ENCODE measurements around the gene SLC38A1.

The SLC38A1 gene

DNA sequence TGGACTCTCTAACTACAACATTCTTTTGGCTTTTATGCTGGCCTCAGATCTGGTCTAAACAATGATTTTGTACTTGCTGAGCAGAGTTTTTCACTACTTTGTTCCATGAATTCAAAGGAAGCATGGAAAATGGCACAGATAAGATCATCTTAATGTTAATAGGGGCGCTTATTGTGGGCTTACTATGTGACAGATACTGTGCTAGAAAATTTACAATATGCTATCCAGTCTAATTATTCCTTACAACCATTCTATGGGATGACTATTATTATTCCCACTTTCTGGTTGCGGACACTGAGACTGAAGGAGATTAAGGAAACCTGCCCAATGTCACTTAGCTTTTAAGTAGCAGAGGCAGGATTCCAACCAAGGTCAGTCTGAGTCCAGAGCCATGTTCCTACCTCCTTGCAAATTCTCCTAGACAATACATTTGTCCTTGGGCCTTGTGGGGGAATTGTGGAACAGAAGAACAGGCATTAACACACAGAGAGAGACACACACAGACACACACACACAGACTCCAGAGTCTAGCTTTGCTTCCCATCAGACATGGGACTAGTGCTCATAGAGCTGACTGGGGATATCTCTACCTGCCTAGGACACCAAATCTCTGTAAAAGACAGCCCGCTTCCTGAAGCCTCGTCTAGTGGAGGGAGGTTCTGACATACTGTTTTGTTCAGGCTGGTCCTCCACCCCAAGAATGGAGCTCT, 107.7 kb downstream of the SLC38A1 start:
- DNase-seq = no peak

- no peak for DNase-seq
Observed at GRCh38 chr12:46160101-46160980, 108.5 kb downstream of the SLC38A1 start.

DNA sequence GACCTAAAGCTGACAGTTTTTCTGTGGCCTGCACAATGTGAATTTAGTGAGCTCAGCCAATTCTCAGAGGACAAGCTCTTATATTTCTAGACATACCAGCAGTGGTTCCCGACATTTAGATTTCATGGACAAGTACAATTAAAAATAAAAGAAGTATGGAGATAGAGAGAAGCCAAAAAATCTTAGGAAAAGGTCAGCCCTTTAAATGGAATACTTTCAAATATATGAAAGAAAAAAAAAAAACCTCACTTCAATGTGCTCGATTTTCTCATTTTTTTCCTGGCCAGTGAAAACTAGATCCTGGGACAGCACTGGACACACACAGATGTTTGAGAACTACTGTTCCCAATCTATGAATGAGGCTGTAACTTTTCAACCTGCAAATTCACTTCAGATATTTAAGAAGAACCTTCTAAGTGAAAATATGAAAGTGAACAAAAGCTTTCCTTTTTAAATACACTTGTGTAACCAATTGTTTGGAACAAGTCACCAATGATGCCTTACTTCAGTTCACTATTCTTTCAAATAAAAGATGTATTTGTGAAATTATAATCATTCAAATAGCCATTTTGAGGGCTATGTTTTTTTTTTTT, 109.4 kb downstream of the SLC38A1 start:
- no peak for DNase-seq

- no peak for DNase-seq
Observed at GRCh38 chr12:46158501-46158900, 110.3 kb downstream of the SLC38A1 start.

DNA sequence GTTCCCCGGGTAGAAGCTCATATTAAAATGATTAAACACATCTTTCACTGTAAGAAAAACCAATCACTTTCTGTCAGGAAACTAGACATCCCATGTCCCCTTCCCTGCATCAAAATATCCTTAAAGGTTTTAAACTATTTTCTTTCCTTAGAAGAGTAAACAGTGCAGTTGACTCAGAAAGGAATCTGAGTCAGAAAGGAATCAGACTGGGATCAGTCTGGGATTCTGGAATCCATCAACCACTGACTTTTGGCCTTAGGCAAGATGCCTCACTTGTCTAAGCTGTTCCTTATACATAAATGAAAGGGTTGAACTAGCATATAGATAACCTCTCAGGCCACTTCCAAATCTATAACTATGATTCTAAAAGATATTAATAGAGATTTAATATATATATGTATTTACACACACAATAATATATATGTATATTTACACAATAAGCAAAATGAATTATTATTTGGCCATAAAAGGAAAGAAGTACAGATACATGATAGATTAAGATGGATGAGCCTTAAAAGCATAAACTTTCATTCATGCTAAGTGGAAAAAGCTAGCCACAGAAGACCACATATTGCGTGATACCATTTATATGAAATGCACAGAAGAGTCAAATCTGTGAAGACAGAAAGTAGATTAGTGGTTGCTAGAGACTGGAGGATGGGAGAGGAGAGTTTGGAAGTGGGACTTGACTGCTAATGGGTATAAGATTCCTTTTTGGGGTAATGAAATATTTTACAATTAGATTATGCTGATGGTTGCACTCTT, 114.4 kb downstream of the SLC38A1 start:
- no peak for DNase-seq

DNA sequence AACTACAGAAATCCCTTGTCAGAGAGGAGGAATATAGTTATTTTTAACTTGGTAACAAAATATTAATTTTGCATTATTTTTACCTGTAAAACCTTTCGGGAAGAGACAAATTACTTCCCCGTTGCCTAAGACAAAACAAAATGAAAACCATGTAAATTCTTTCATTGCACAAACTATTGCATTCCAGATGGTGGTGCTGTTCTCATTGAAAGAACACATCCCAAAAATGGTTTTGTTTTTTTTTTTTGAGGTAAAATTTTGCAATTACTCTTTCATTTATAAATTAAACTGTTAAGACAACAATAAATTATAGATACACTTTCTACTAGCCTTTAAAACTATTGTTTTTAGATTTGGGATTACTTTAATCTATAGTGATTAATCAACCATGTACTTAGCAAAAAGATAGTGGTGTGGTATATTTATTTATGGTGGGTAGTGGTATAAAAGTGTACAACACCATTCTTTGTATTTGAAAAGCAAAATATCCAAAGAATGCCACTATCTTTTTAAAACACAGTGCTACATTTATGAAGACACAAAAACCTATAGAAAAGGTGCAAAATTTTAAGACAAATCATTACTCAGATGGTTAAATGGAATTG, 115.5 kb downstream of the SLC38A1 start:
- no peak for DNase-seq

DNA sequence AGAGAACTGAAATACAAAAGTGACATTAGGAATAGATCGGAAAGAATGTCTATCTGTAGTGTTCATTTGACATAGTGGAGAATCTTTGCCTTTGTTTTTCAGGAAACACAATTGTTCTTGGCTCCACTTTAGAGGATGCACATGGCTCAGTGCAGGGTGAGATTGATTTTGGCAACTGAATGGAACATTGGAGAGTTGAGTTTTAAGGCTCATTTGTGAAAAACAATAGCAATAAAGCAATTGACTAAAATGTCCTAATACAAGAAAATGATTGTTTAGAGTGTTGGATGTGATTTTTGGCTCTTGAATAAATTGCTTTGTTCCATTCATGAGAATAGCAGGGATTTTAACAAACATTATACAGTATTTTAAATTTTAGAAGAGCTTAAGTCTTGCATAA, 116.4 kb downstream of the SLC38A1 start:
- DNase-seq = no peak

- no peak for DNase-seq
Observed at GRCh38 chr12:46150735-46151134, 118.1 kb downstream of the SLC38A1 start.

DNA sequence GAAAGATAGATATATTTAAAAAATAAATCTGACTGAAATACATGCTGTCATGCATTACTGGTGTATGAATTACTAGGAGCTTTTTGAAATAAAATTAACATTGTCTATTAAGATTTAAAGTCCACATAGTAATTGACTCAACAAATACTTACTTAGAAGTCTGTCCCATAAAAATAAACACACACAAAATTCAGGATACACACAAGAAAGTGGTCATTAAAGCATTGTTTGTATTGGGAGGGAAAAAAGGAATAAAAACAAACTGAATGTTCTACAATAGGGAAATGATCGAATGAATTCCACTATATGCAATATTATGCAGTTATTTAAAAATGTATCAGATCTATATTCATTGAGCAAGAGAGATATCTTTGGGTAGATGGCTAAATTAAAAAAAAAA, 118.9 kb downstream of the SLC38A1 start:
- DNase-seq = no peak

- no peak for DNase-seq
Observed at GRCh38 chr12:46149079-46149464, 119.8 kb downstream of the SLC38A1 start.

DNA sequence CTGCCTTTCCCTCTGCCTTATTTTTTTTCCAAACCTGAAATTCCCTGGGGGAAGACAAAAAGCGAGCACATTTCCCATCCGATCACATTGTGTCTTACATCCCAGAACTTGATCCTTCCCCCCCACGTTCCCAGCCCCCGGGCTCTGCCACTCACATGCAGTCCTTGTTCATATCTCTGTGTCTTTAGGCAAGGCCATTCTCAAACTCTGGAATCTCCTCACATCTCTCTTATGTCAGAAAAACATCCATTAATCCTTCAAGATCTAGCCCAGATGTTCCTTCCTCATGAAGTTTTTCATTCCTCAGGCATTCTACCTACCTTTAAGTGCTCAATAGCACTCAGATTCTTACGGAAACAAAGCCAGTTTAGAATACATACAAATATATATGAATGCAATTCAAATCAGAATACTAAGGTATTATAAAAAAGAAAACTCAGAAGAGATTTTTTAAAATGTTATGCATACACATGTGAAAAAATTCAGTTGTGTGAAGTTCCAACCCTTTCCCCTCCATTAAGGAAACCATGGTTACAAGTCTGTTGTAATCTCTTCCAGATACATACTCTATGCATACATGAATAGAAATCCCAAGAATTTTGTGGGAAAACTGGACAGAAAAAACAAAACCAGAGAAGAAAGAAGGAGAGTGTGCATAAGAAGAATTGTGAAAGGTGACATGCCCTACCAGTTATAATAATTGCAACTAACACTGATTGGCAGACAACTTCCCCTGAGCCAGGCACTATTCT, 120.3 kb downstream of the SLC38A1 start:
- DNase-seq = no peak

GRCh38 chr12:46147144-46147543, 121.7 kb downstream of the SLC38A1 start:
- no peak for DNase-seq

DNA sequence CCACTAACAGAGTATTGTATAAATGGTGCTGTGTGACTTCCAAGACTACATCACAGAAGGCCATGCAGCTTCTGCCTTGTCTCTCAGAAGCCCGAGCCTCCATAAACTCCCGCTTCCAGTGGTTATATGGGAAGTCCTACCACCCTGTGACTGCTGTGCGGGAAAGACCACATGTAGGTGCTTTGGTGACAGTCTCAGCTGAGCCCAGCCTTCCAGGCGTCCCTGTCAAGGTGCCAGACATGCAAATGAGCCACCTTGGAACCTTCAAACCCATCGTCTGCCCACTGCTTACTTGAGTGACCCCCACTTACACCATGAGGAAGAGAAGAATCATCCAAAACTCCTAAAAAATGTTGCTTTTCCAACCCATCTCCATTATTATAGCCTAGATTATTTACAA, 123.0 kb downstream of the SLC38A1 start:
- no peak for DNase-seq

GRCh38 chr12:46144433-46144832, 124.4 kb downstream of the SLC38A1 start:
- no peak for DNase-seq

GRCh38 chr12:46136249-46136648, 132.6 kb downstream of the SLC38A1 start:
- DNase-seq = no peak

GRCh38 chr12:46135750-46136149, 133.1 kb downstream of the SLC38A1 start:
- no peak for DNase-seq

DNA sequence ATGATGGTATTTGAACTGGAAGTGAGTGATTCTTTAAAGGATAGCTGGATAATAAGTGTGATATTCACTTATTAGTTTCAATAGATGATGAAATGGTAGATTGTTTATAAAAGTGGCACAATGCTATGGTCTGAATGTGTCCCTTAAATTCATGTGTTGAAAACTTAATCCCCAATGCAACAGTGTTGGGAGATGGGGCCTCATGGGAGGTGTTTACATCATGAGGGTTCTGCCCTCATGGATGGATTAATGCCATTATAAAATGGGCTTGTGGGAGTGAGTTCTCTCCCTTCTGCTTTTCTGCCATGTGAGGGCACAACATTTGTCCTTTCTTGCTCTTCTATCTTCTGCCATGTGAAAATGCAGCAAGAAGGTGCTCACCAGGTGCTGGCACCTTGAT, 134.0 kb downstream of the SLC38A1 start:
- DNase-seq = no peak

DNA sequence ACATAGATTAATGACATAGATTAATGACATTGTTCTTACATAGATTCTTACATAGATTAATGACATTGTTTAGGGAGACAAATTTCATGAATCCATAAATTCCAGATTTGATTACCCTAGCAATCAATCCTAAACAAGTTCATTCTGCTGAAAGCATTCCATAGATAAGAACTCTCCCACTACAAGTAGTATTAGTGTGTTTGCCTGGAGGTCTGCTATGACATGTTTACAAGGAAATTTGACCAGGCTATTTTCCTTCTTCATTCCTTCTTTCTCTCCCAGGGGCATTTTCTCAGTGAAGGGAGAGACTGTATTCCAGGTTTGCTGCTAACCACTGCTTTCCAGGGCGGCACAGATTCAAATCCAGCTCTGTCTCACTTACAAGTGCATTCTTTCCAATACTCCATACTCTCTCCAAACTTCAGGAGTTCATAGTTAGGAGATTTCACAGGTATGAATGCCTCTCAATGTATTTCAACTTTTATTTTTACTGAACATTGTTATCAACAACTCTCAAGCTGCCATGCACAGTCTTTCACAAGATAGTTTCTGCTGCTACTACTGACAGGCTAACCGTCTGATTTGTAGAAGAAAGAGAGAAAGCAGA, 134.5 kb downstream of the SLC38A1 start:
- DNase-seq = no peak

GRCh38 chr12:46133751-46134150, 135.1 kb downstream of the SLC38A1 start:
- DNase-seq = no peak

All from stimulated activated CD4-positive, alpha-beta T cell treated with anti-CD3 and anti-CD28 coated beads, Interleukin-2, amount 100 ng/mL, for 24 hours (primary cell).